HG03159 (cell line): Measurements from ENCODE around the gene ANKRD40.
"Not testable (repeated sequence)": the region's sequence is repeated elsewhere in the genome, so short reads cannot be mapped to it uniquely, and the experiment has no call there.

Source experiments
- ATAC-seq: cut with Tn5 transposase; IDR thresholded peaks from one replicate; pipeline ENCODE4 v1.9.1; 2021; ENCODE audit warnings: mild to moderate bottlenecking, moderate library complexity; ENCODE audit not compliant: unreplicated experiment

The ANKRD40 gene

GRCh38 chr17:50712641-50713040 is 4.9 kb upstream of the ANKRD40 start:
- ATAC-seq, result no peak

- ATAC-seq, result no peak
Observed at GRCh38 chr17:50710650-50711049, 2.9 kb upstream of the ANKRD40 start.

- ATAC-seq, result no peak
Observed at GRCh38 chr17:50710025-50710424, 2.3 kb upstream of the ANKRD40 start.

GRCh38 chr17:50709053-50709452 is 1.3 kb upstream of the ANKRD40 start:
- not testable (repeated sequence) for ATAC-seq

- ATAC-seq, result no peak
Observed at GRCh38 chr17:50708050-50709000, 611 bp upstream of the ANKRD40 start.

GRCh38 chr17:50703162-50703561 is 4.6 kb downstream of the ANKRD40 start:
- ATAC-seq, result no peak

GRCh38 chr17:50699410-50699809 is 8.3 kb downstream of the ANKRD40 start:
- no peak for ATAC-seq

GRCh38 chr17:50697663-50698272 is 9.9 kb downstream of the ANKRD40 start:
- no peak for ATAC-seq

GRCh38 chr17:50697062-50697461 is 10.7 kb downstream of the ANKRD40 start:
- ATAC-seq, result no peak

GRCh38 chr17:50696365-50696879 is 11.3 kb downstream of the ANKRD40 start:
- no peak for ATAC-seq

GRCh38 chr17:50693036-50693682 is 14.6 kb downstream of the ANKRD40 start:
- ATAC-seq, result no peak

GRCh38 chr17:50692448-50693035 is 15.2 kb downstream of the ANKRD40 start:
- no peak for ATAC-seq

- no peak for ATAC-seq
Observed at GRCh38 chr17:50691550-50692447, 15.9 kb downstream of the ANKRD40 start.

- no peak for ATAC-seq
Observed at GRCh38 chr17:50690887-50691549, 16.7 kb downstream of the ANKRD40 start.

GRCh38 chr17:50689956-50690886 is 17.5 kb downstream of the ANKRD40 start:
- no peak for ATAC-seq

GRCh38 chr17:50689251-50689650 is 18.5 kb downstream of the ANKRD40 start:
- ATAC-seq, result no peak

GRCh38 chr17:50688245-50688644 is 19.5 kb downstream of the ANKRD40 start:
- no peak for ATAC-seq
